Kidney (tissue), 22 donors: ENCODE data around the gene OTX1. TPM values are rescaled to one million over a fixed set of nuclear protein-coding genes. Genes with fewer than 3 reads are reported as not detected.
A peak's percentile ranks its signal among the peaks of the same experiment; 100 is the strongest.

Experiments used
- DNase-seq, 5 donors: peaks; one replicate each; pipeline ENCODE4 v3.0.0-alpha.2; 2013 to 2020
- FAIRE-seq: peaks from 2 replicates; lab custom pipeline; 2012; peaks lifted over from hg19 to GRCh38; lab: Jason Lieb, UNC
- H3K27ac ChIP-seq, 2 donors: one replicate each; pipeline ENCODE4 v1.7.0; 2013; ENCODE audit warnings: low read depth in 2 of 2, low read length in 2 of 2, inconsistent platforms in 1 of 2
- H3K27me3 ChIP-seq: one replicate; pipeline ENCODE4 v1.7.1; 2013; ENCODE audit warnings: low read length, inconsistent platforms; ENCODE audit not compliant: control insufficient read depth, insufficient read depth
- H3K36me3 ChIP-seq, 3 donors: one replicate each; pipeline versions ENCODE4 v1.7.0 to v1.7.1; 2013; ENCODE audit warnings: low read length in 3 of 3, control low read depth in 1 of 3, inconsistent platforms in 1 of 3; ENCODE audit not compliant: insufficient read depth in 3 of 3, control insufficient read depth in 2 of 3
- H3K4me1 ChIP-seq, 3 donors: one replicate each; pipeline versions ENCODE4 v1.7.0 to v1.7.1; 2013; ENCODE audit warnings: low read length in 3 of 3, inconsistent platforms in 1 of 3, low read depth in 1 of 3; ENCODE audit not compliant: control insufficient read depth in 2 of 3, insufficient read depth in 2 of 3
- H3K4me3 ChIP-seq, 3 donors: one replicate each; pipeline versions ENCODE4 v1.7.0 to v1.8.1; 2013; ENCODE audit warnings: low read length in 3 of 3, control low read depth in 1 of 3, inconsistent platforms in 1 of 3
- H3K9ac ChIP-seq, 3 donors: one replicate each; pipeline versions ENCODE4 v1.7.0 to v1.7.1; 2013; ENCODE audit warnings: low read length in 3 of 3, control low read depth in 1 of 3, inconsistent platforms in 1 of 3
- H3K9me3 ChIP-seq, 3 donors: one replicate each; pipeline versions ENCODE4 v1.7.0 to v1.7.1; 2013; ENCODE audit warnings: low read length in 3 of 3, control low read depth in 1 of 3, inconsistent platforms in 1 of 3; ENCODE audit not compliant: control insufficient read depth in 2 of 3, insufficient read depth in 1 of 3
- intact Hi-C: fragments of 100-400 bp; cut with DNase I; formaldehyde crosslinking; loops from one replicate; pipeline ENCODE4 v1.11.1; 2022
- long read RNA-seq, 10 donors: library from polyadenylated mRNA in 1 of 10; unstranded in 1 of 10; transcript quantifications; one replicate each; pipeline ENCODE4 v2.0.0 and lab custom pipeline, GENCODE V29; 2021 to 2026
- polyA plus RNA-seq: library from polyadenylated mRNA; stranded (reverse); fragments of 350-450 nt; fragmentation: Illumina TruSeq; extraction: RNeasy Lipid Tissue Mini Kit (QIAGEN cat#74804); gene quantifications from one replicate; pipeline ENCODE4 v1.2.3, GENCODE V29; 2014; ENCODE audit warnings: low read depth, low replicate concordance; ENCODE audit not compliant: insufficient read depth
- total RNA-seq: library from RNA; stranded (reverse); fragmentation: NEBNext Ultra II Directional; extraction: Animal tissue kit (Norgen Biotek cat#: 25700); gene quantifications from one replicate; pipeline ENCODE4 v1.2.1, GENCODE V29; 2021
- TF ChIP-seq, protein P1 (sequence below): IDR thresholded peaks from 3 replicates; pipeline ENCODE4 v1.5.1; 2012; ENCODE audit warnings: mild to moderate bottlenecking, moderate library complexity, borderline replicate concordance; ENCODE audit not compliant: insufficient read depth; ENCODE audit errors: extremely low read depth
- donor health status: control.
- donor health status: control.
- donor health status: control.
- donor health status: control.
- donor health status: control.
- donor health status: DM: yes; HTN: yes; CAD: no.
- donor health status: Normal renal cell carcinoma (clear cell type).

The OTX1 gene
- total RNA-seq (not detected), polyA plus RNA-seq (not detected)
- long read RNA-seq, donor 1, result 0 reads
- long read RNA-seq, donor 2, result 0 reads
- long read RNA-seq, donor 3, result 0 reads
- long read RNA-seq, donor 4, result 0 reads
- long read RNA-seq, donor 5, result 0 reads
- long read RNA-seq, donor 6, result 0 reads
- long read RNA-seq, donor 7, result 0 reads
- long read RNA-seq, donor 8, result 0 reads
- long read RNA-seq, donor 9, result 0 reads
- long read RNA-seq, donor 10, result 0 reads

DNA sequence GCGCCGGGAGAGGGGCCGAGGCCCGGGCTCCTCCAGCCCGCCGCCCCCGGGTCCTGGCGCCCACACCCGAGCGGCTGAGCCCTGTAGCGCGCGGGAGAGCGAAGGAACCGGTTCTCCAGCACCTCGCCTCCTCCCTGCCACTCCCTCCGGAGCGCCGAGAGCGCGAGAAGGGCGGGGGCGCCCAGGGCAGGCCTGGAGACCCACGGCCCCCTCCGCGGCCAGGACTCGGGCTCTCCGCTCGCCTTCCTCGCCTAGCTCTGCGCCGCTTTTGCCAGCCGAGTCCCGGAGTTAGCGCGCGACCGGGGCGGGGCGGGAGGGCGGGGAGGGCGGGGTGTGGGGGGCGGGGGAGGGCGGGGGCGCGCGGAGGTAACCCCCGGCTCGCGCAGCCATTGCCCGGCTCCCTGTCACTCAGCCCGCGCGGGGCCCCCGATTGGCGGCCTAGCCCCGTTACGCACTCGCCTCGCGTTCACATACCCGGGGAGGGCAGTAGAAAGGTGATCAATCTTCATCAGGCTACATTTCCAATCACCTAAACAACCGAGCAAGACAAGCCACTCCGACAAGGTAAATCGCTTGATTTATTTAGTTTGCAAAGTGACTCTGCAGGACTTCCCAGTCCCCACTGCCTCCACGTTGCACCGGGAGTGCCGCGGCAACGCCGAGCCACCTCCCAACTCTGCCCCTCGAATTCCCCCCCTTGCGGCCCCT lies at the start of gene OTX1:
Gene OTX1 (plus strand): TSS at position 497 of the 708 bp plus-strand sequence. CDS start 2,161 bp downstream, outside the sequence.
- Histone ChIP-seq H3K27me3 (peaks cover 72% of the 10 kb centered on the region), H3K4me3 (peak within 1 kb of the TSS; percentile 7 to 75 (median 69)), H3K9me3 (no peaks in the 10 kb centered on the region), H3K4me1 (peaks cover 0 to 10% (median 6%) of the 10 kb centered on the region in 3 donors), H3K9ac (no peak within 1 kb of the TSS), H3K36me3 (peaks cover 0 to 3% (median 0%) of the 10 kb centered on the region in 3 donors), H3K27ac (no peak within 1 kb of the TSS)
- intact Hi-C loops, result no loop called here
- FAIRE-seq (no peak), DNase-seq (peak; percentile 53 to 74 (median 66))
- TF ChIP-seq, protein P1, sequence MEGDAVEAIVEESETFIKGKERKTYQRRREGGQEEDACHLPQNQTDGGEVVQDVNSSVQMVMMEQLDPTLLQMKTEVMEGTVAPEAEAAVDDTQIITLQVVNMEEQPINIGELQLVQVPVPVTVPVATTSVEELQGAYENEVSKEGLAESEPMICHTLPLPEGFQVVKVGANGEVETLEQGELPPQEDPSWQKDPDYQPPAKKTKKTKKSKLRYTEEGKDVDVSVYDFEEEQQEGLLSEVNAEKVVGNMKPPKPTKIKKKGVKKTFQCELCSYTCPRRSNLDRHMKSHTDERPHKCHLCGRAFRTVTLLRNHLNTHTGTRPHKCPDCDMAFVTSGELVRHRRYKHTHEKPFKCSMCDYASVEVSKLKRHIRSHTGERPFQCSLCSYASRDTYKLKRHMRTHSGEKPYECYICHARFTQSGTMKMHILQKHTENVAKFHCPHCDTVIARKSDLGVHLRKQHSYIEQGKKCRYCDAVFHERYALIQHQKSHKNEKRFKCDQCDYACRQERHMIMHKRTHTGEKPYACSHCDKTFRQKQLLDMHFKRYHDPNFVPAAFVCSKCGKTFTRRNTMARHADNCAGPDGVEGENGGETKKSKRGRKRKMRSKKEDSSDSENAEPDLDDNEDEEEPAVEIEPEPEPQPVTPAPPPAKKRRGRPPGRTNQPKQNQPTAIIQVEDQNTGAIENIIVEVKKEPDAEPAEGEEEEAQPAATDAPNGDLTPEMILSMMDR, result no peak

DNA sequence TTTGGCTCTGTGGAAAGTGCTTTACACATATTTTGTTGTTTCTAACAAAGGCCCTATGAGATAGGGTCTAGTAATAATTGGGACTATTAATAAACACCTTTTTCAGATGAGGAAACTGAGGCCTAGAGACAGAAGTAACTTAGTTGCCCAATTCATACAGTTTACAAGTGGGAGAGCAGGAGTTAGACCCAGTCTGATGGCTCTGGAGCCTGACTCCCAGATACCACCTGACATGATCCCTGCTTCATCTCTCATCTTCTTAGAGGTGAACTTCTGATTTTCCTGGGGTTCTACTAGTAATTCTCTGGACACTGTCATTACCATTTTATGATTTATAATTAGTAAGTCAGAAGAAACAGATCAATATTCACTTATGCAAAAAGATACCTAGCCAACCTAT lies 49.1 kb upstream of the OTX1 start:
- intact Hi-C loops, result no loop called here
- H3K4me3 ChIP-seq, result no peak overlapping the region
- H3K9me3 ChIP-seq, result no peaks in the 10 kb centered on the region
- no peak for DNase-seq
- no peak for FAIRE-seq
- TF ChIP-seq, protein P1, result no peak
- no peak overlapping the region for H3K27ac ChIP-seq
- no peaks in the 10 kb centered on the region for H3K27me3 ChIP-seq
- peaks cover 0 to 6% (median 0%) of the 10 kb centered on the region in 3 donors for H3K36me3 ChIP-seq
- no peaks in the 10 kb centered on the region for H3K4me1 ChIP-seq
- no peak overlapping the region for H3K9ac ChIP-seq

DNA sequence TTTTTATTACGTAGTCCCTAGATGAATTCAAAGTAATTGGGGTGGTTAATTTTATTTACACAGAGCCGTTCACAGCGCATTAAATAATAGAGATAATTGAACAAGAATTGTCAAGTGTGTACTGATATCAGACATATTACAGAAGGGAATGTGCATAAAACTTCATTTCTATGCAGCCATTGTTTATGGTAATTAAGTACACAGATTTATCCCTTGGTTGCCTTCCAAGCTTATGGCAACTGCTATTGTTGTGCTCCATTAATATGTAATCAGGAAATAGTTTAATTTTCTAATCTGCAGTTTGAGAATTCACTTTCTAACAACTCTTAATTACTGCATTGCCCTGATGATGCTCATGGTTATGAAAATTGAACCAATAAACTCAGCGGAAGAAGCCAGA lies 47.3 kb upstream of the OTX1 start:
- Histone ChIP-seq H3K4me3 (no peak overlapping the region), H3K36me3 (peaks cover 0 to 2% (median 0%) of the 10 kb centered on the region in 3 donors), H3K27me3 (no peaks in the 10 kb centered on the region), H3K9ac (no peak overlapping the region), H3K9me3 (no peaks in the 10 kb centered on the region), H3K27ac (no peak overlapping the region), H3K4me1 (no peaks in the 10 kb centered on the region)
- DNase-seq, result no peak
- TF ChIP-seq, protein P1, result no peak
- FAIRE-seq, result no peak
- intact Hi-C loops, result no loop called here
